Non-pigmented ciliary epithelial cell (primary cell): Measurements from ENCODE around the gene ACTR10.

Source experiments
- DNase-seq: peaks from one replicate; pipeline ENCODE4 v3.0.0-alpha.2; 2010; ENCODE audit warnings: low read depth

Gene ACTR10

DNA sequence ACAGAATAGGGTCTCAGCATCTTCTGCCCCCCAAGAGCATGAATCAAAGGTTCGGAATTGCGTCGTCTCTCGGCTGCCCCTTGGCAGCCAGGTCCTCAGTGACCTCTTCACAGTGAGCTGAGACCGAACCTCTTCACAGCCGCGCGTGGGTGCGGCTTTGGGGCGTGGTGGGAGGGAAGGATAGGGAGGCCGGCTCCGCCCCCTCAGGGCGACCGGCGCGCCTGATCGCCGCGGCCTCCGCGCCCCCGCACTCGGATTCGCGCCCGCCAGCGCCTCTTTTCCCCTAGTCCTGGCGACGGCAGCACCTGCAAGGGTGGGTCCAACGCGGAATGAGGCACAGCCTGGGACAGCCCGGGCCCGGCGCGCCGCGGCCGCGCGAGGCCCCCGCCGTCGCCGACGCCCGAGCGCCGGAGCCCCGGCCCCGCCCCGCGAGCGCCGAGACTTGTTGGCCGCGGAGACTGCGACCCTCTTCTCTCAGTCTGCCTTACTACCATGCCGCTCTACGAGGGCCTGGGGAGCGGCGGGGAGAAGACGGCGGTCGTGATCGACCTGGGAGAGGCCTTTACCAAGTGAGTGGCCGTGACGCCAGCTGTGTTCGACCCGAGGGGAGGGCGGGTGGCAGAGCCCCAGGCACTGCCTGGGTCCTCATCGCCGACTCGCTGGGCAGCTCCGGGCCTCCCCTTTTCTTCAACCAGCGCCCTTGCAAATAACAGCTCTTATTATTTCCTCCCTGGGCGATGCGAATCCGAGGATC lies at the start of gene ACTR10:
Gene ACTR10, plus strand, starts transcription at position 424 of the 754 bp plus-strand sequence. Its CDS starts 69 bp downstream, at position 493.
- DNase-seq = peak; percentile 17

DNA sequence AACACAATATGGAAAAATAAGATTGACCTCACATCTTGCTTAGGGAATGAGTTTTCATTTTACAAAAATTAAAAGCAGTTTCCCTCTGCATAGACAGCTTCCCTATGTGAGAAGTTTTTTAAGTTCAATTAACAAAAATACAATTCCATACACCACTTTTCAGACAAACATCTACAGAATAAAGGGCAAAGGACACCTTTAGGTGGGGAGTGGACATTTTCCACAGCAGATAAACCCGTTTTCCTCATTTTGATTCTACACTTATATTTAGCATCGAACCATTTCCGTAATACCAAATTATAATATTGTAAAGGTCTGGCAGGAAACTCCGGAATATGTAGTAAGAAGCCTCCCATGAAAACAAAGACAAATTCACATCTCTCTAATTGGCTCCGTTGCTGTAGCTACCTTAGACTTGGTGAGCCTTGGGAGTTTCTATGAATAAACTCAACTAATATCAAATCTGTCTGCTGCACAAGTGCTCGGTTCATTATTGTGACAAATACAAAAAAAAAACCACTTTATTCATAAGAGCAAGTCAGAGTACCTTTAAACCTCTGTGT lies 49.6 kb upstream of the ACTR10 start:
- no peak for DNase-seq

DNA sequence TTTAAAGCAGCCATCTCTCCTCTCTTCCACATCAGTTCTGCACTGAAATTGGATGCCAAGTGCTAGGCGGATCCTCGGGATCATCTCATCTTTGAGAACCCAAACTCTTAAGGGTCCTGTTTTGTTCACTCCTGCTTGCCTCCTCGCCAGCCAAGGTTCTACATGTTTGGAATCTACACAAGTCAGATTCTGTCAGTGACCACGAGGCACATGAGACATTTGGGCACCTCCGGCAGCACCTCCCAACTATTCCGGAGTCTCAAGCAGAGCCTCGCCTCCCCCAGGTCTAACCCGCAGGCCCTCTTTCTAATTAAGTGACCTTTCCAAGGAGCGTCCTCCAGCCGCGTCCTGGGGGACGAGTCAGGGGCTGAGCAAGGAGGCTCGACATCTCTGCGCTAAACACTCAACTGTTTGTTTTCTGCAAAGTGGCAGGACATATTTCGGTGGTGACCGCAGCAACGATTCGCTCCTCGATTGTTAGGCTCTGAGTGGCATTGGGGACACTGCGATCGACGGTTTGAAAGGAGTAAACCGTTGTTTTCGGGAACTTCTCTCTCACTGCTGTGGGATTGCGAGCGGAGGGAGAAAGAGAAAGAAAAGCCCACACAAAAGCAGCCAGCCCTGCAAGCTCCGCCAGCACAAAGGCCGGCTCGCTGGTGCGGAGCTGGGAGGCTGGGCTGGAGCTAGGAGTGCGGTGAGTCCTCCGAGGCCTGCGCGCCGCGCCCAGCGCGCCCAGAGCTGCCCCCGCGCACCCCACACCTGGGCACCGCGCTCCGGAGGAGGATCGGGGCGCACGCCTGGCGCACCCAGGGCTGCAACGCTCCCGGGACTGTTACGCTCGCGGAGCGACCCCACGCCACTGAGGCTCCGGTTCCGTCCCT lies 48.6 kb upstream of the ACTR10 start:
- DNase-seq = no peak

DNA sequence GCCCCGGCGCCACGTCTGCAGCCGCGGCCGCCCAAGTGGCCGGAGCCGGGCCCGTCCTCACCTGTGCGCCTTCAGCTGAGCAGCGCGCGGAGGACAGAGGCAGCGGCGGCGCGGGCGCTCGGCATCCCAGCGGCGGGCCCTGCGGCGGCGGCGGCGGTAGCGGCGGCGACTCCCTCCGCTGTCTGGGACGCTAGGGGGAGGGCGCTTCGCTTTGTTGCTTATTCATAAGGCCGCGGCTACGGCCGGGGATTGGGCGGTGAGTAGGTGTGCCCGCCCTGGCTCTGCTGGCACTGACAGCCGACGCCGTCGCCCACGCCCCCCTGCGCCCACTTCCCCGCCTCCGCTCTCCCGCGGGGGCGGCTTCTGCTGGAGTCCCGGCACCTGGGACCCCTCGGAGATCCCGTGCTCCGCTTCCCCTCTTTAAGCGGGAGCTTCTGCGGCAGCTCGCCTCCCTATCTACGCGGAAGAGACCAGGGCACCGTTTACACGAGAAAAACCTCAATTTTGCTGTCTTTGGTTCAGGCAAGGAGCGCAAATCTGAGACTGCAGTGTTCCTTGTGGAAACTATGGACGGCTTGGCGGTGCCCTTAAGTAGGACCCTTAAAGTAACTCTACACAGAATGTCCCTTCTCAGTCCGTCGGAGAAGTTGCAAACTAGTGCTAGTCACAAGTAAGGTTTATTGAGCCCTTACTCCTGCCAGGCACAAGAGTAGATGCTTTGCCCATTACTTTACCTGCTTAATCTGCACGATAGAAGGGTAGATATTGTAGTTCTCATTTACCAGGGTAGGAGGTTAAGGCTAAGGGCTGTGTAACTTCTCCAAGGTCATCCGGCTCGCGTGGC lies 47.7 kb upstream of the ACTR10 start, which contains the start of gene ARMH4:
Gene ARMH4, minus strand, starts transcription at position 200 of the 844 bp plus-strand sequence. CDS start 12,855 bp downstream, outside the sequence.
- DNase-seq = no peak

DNA sequence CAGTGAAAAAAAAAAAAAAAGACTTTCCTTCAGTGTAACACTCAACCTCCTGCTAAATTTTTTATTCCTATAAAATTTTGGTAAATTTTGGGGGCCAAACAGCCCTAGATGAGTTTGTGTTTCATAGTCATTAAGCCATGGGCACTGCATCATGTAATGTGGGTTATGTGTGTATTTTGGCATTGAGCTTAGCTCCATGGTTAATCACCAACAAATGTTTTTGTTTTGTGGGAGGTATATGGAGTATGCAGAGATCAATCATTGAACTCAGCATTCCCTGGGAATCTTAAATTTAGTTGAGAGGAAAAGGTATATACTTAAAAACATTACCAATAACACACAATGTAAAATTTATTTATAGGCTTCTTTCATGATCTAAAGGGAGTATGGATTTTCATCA lies 39.4 kb upstream of the ACTR10 start:
- no peak for DNase-seq

DNA sequence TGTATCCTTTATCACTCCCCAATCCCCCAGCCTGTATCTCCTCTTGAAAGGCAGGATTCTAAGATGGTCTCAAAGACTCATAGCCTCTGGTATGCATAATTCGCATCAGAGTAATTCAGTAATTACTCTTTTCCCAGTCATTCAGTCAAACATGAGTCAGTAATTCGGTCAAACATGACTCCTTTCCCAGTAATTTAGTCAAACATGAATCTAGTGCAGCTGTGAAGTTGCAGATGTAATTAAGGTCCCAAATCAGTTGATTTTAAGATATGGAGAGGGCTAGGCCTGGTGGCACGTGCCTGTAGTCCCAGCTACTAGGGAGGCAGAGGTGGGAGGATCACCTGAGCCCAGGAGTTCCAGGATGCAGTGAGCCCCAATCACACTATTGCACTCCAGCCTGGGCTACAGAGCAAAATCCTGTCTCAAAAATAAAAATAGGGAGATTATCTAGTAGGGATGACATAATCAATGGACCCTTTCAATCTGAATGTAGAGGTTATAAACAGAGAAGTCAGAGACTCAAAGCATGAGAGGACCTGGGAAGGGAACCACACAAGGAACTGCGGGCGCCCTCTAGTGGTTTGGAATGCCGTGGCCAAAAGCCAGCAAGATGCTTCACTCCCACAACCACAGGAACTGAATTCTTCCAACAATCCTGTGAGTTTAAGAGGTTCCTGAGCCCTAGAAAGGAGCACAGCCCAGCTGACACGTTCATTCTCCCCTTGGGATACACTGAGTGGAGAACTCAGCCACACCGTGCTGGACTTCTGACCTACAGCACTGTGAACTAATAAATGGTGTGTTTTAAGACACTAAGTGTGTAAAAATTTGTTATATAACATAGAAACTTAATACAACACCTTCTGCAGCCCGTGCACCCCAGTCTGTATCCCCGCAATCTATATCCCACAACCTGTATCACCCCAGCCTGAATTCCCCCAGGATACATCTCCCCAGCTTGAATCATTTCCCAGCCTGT lies 33.7 kb upstream of the ACTR10 start:
- no peak for DNase-seq

DNA sequence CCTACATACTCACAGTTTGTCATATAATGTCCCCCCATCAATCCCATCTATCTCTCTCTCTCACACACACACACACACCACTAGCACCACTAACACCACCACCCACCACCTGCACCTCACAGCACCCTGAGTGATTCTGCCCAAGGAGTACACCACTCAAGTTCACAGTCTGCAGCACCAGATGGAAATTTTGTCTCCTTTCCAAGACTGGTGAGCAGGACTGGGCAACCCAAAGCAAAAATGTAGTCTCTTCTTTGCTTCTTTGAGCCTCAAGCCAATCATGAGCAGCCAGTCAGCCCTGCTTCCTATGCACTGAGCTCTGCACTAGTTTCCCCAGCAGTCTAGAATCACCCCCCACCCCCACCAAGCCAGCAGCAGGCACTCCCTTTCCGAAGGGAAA lies 32.9 kb upstream of the ACTR10 start:
- no peak for DNase-seq

DNA sequence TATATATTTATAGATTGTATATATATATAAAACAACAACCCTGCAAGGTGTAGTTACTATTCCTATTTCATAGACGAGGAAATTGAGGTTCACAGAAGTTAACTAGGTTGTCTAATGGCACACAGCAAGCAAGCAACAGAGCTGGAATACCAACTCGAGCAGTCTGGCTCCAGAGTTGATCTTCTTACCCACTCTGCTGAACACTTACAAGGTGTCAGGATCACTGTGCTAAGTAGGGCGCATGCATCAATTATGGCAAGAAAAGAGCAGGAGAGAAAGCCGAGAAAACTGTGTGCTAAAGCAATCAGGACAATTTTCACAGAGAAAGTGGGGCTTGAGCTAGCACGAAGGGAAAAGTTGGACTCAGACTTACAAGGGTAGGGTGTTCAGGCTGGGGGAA lies 32.1 kb upstream of the ACTR10 start:
- no peak for DNase-seq

DNA sequence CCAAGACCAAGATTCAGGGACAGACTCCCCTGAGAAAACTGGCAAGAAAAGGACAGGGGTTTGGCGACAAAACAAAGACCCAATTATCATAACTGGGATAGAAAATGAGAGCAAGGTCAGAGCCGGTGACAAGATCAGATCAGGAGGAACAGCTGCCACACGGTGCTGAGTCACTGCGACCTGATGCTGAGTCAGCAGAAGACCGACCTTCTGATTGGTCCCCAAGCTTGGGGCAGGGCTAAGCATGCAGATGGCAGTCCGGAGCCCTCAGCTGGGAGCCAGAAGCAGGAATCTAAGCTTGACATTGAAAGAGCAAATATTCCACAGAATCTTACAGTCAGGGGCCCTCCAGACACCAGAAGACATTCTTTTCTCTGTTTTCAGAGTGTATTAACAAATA lies 28.9 kb upstream of the ACTR10 start:
- DNase-seq = no peak

DNA sequence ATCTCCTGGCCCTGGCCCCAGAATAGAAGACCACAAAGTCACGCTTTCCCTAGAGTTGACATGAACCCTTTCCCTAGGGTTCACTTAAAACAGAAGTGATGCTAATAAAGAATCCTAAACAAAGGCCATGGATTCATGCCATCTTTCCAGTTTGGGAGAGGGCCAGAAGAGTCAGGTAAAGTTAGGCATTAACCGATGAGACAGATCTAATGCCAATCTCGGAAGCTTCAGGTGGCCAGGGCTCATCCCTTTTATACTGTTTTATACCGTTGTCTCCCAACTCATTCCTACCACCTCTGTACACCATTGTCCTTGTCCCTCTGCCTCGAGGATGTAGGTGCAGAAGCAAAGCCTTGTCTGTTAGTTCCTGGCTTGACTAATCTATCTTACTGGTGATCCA lies 22.8 kb upstream of the ACTR10 start:
- DNase-seq = no peak

DNA sequence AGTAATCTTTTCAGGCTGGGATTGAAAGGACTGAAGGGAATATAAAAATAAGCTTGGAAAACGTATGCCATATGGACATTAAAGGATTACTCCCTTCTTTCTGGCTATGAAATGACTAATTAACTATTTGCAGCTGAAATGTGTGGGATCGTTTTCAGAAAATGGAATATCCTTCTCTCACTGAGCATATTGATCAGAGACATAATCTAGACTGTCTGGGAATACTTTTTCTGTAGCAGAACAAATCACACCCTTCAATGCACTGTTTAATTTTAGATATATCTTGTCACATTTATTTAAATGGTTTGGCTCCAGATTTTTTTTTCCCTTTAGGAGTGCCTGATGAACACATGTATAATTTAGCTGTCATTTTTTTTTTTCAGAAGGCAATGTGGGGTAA lies 10.8 kb upstream of the ACTR10 start:
- no peak for DNase-seq

DNA sequence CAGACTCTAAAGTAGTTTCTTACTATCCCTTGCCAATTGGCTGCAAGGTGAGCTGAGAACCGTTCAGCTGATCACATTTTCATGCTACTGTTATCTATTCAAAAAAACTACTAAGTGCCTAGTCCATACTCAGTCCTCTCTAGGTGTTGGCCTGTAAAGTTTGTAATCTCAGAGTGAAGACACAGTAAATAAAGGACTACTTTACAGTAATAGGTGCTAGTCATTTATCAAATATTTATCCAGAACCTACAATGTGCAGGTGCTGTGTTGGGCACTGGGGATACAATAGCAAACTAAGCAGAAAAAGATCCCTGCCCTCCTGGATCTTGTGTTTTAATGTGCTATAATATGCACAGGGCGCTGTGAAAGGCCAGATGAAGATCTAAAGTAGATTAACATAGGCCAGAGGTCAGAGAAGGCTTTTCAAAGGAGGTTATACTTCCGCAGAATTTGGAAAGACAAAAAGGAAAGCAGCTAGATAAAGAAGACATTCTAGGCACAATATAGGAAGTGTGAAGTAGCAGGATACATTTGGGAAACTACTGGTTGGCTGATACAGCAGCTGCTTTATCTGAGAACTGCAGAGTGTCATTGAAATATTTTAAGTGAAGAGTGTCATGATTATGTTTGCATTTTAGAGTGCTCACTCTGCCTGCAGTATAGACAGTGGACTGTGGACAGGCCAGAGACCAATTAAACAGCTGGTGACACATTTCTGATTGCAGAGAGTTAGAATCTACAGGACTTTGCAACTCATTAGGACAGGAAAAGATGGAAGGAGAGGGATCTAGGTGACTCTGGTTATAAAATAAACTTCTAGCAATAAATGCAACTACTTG lies 8.0 kb upstream of the ACTR10 start:
- no peak for DNase-seq

DNA sequence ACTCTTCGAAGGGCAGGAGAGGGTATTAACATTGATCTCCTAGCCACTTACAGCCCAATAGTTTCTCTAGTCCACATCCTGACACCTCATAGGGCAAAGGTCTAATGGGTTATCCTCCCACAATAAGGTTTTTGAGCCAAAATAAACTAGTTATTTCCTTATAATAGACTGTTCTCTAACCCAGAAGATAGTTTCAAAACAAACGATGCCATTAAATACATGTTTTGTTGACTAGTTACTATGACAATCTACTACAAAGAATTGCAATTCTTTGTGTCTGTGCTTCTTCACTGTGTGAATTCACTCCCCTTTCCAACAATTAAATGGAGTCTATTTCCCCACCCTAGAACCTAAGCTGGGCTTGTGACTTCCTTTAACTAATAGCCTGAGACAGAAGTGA lies 6.4 kb upstream of the ACTR10 start:
- DNase-seq = no peak

DNA sequence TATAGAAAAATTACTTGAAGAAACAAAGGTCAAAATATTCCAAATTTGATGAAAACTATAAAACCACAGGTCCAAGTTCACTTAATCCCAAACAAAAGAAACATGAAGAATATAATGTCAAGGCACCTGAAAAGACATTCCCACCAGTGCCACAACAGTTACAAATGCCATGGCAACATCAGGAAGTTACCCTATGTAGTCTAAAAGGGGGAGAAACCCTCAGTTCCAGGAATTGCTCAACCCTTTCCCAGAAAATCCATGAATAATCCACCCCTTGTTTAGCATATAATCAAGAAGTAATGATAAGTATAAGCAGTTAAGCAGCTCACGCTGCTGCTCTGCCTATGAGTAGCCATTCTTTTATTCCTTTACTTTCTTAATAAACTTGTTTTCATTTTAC lies 3.8 kb upstream of the ACTR10 start:
- no peak for DNase-seq

DNA sequence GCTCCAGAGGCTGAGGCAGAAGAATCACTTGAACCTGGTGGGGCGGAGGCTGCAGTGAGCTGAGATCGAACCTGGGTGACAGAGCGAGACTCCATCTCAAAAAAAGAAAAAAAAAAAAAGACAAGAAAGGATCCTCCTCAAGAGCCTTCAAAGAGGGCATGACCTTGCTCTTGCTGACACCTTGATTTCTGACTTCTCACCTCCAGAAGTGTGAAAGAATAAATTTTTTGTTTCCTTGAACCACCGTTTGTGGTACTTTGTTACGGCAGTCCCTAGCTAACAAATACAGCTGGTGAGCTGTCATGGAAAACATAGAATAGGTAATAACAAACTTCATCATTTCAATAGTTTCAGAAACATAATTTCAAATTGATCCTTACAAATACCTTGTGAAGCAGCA lies 1.9 kb upstream of the ACTR10 start:
- no peak for DNase-seq

DNA sequence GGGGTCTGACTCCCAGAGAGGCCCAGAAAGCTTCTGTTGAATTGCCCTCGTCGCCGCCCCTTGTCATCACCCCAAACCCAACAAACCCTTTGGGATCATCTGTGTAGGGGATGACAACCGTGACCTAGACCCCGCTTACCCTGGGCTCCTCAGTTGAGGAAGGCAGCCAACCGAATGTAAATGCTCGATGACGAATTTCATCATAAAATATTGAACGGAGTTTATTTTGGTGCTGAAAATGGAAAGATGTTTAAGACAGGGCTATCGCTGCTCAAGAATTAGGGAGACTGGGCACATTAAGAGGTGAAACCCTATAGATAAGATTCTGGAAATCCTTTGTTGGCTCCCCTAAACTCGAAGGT lies 512 bp downstream of the ACTR10 start:
- no peak for DNase-seq

DNA sequence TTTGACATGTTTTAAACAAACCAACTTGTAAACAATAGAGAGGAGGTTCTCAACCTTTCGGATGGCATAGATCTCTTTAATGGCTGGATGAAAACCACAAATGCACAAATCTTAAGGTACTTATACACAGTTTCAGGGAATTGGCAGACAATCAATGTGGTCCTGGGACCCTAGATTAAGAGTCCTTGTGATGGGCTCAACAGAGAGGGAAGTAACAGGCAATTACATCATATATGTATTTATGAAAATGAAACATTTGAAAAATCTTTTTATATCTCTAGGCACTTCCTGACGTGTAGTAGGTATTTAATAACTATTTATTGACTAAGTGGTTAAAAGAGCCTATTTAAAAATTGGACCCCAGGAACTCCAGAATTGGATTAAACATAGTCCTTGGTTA lies 897 bp downstream of the ACTR10 start:
- DNase-seq = no peak

DNA sequence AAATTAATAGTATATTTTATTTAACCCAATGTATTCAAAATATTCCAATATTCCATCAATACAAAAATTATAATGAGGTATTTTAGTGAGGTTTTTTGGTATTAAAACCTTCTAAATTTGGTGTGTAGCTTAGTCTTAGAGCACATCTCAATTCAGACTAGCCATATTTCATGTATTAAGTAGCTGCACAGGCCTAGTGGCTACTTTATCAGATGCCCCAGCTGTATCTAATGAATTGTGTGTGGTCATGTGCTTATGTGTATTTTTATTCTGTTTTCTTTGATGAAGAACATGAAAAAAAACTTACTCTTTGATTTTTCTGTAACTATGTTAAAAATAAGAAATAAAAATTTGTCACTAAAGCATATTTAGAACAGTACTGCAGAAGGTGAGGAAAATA lies 13.2 kb downstream of the ACTR10 start:
- DNase-seq = no peak

DNA sequence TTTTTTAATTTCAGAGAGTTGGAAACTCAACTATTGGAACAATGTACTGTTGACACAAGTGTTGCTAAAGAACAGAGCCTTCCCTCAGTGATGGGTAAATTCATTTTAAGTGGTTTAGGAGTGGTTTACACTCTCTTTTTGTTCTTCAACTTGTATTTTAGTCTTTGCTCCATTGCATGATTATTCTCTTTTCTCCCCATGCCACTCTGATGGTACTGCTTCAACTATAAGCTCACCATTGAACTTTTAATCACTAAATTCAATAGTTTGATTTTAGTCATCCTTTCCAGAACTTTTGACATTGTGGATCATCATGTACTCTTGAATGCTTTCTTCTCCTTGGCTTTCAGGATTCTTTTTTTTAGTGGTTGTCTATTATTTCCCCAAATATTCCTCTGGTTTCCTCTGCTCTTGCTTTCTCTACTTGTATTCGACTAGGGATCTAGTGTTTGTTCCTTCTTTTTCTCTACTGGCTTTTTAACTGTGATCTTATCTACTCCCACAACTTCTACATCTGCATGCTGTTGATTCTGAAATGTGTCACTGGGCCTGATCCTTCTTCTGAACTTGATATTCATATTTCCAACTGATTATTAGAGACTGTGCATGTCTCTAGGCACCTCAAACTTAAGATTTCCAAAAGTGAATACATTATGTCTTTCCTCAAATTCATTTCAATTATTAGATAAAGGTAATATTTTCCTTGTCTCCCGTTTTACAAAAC lies 15.4 kb downstream of the ACTR10 start:
- no peak for DNase-seq
